Smooth muscle cell (in vitro differentiated cells): ENCODE measurements around the gene IL9. TPM values are rescaled to one million over a fixed set of nuclear protein-coding genes. Genes with fewer than 3 reads are reported as not detected.

Experiments
- DNase-seq: peaks from one replicate; lab custom pipeline; 2025; ENCODE audit not compliant: unreplicated experiment; lab: John Stamatoyannopoulos, UW
- H2AFZ ChIP-seq: fragments of 200-600 bp; sonication (generic); 2 replicates; pipeline ENCODE4 v1.6.0; 2016; ENCODE audit warnings: antibody characterized with exemption, low read depth, mild to moderate bottlenecking
- H3F3A ChIP-seq: fragments of 200-600 bp; sonication (generic); 2 replicates; pipeline ENCODE4 v1.6.0; 2017; ENCODE audit warnings: antibody characterized with exemption, low read depth
- H3K27ac ChIP-seq: fragments of 200-600 bp; sonication (generic); 2 replicates; pipeline ENCODE4 v1.5.1; 2016; ENCODE audit warnings: low read depth, mild to moderate bottlenecking
- H3K27me3 ChIP-seq: fragments of 200-600 bp; sonication (generic); 2 replicates; pipeline ENCODE4 v1.6.1; 2016; ENCODE audit warnings: low read depth, mild to moderate bottlenecking
- H3K36me3 ChIP-seq: fragments of 200-600 bp; sonication (generic); 2 replicates; pipeline ENCODE4 v1.5.1; 2016; ENCODE audit warnings: low read depth
- H3K4me1 ChIP-seq: fragments of 200-600 bp; sonication (generic); 2 replicates; pipeline ENCODE4 v1.5.1; 2016; ENCODE audit warnings: low read depth
- H3K4me2 ChIP-seq: fragments of 200-600 bp; sonication (generic); 2 replicates; pipeline ENCODE4 v1.6.0; 2016; ENCODE audit warnings: mild to moderate bottlenecking
- H3K4me3 ChIP-seq: fragments of 200-600 bp; sonication (generic); 2 replicates; pipeline ENCODE4 v1.5.1; 2016; ENCODE audit warnings: mild to moderate bottlenecking
- H3K79me2 ChIP-seq: fragments of 200-600 bp; sonication (generic); 2 replicates; pipeline ENCODE4 v1.6.0; 2016; ENCODE audit warnings: low read depth, mild to moderate bottlenecking
- H3K9ac ChIP-seq: fragments of 200-600 bp; sonication (generic); 2 replicates; pipeline ENCODE4 v1.6.0; 2016; ENCODE audit warnings: low read depth
- H3K9me3 ChIP-seq: fragments of 200-600 bp; sonication (generic); replicated peaks from 2 replicates; pipeline ENCODE4 v1.5.1; 2016; ENCODE audit warnings: low read depth
- H4K20me1 ChIP-seq: fragments of 200-600 bp; sonication (generic); 2 replicates; pipeline ENCODE4 v1.6.0; 2016; ENCODE audit warnings: low read depth
- WGBS: methylation state at CpG from one replicate; pipeline ENCODE4 v1.1.7; 2016; ENCODE audit warnings: low lambda C conversion rate; 5-methylcytosine and 5-hydroxymethylcytosine counted together
- polyA plus RNA-seq: library from polyadenylated mRNA; unstranded; fragments of >200 nt; fragmentation: Nextera tagmentation; extraction: Ambion mirVana; gene quantifications from 2 replicates; pipeline ENCODE4 v1.2.1, GENCODE V29; 2016
- total RNA-seq: library from RNA; depleted of rRNA; stranded (reverse); fragments of >200 nt; gene quantifications from 2 replicates; pipeline ENCODE4 v1.2.3, GENCODE V29; 2014
- TF ChIP-seq, protein P1 (sequence below): fragments of 200-600 bp; sonication (generic); IDR thresholded peaks from 2 replicates; pipeline ENCODE4 v1.5.1; 2017; ENCODE audit warnings: borderline replicate concordance, mild to moderate bottlenecking, antibody characterized with exemption; ENCODE audit not compliant: insufficient read depth, poor library complexity, severe bottlenecking

The IL9 gene
- total and polyA plus RNA-seq, 2 experiments from 2014 or later: not detected

DNA sequence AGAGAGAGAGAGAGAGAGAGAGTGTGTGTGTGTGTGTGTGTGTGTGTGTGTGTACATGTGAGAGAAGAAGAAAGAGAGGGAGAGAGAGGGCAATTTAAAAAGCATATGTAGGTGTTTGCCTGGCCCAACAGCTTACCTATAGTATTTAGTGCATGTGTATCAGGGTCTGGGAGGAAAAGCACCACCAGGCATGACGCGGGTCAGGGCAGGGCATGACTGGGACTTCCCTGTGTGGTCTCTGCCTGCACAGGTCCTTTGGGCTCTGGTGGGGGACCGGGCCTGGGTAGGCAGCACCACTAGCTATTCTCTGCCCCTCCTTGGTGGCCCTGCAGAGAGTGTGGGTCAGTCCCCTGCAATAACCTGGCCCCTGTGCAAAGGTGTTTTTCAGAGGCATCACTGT lies 16.1 kb downstream of the IL9 start:
- no peaks in the 10 kb centered on the region for H3F3A ChIP-seq

DNA sequence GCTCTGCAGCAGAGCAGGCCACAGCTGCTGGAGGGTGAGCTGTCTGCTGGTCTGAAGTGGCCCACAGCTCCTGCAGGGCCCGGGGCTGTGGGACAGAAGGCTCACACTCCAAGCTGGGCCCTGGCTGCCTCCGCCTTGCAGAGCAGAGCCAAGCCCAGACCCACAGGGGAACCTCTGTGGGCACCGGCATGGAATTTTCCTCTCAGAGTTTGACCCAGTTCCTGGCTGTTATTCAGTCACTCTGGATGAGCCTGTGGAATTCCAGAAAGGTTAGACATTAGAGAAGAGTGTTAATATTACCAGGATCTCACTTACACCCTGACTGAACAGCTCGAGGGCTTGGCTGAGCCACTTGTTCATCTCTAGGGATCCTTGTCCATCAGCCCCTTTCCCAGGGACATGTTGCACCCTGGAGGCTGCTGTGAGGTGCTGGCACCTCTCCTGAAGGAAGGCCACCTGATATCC lies 17.5 kb downstream of the IL9 start:
- Histone ChIP-seq H3K9ac (no peak overlapping the region), H3K4me1 (no peaks in the 10 kb centered on the region), H3K4me3 (no peak overlapping the region), H3K27ac (no peak overlapping the region), H3K9me3 (no peaks in the 10 kb centered on the region), H3K27me3 (peaks cover 14% of the 10 kb centered on the region), H2AFZ (no peak overlapping the region), H3K36me3 (no peaks in the 10 kb centered on the region), H3K79me2 (no peaks in the 10 kb centered on the region), H3K4me2 (no peak overlapping the region), H3F3A (no peaks in the 10 kb centered on the region), H4K20me1 (no peaks in the 10 kb centered on the region)
- no peak for DNase-seq
- TF ChIP-seq, protein P1, sequence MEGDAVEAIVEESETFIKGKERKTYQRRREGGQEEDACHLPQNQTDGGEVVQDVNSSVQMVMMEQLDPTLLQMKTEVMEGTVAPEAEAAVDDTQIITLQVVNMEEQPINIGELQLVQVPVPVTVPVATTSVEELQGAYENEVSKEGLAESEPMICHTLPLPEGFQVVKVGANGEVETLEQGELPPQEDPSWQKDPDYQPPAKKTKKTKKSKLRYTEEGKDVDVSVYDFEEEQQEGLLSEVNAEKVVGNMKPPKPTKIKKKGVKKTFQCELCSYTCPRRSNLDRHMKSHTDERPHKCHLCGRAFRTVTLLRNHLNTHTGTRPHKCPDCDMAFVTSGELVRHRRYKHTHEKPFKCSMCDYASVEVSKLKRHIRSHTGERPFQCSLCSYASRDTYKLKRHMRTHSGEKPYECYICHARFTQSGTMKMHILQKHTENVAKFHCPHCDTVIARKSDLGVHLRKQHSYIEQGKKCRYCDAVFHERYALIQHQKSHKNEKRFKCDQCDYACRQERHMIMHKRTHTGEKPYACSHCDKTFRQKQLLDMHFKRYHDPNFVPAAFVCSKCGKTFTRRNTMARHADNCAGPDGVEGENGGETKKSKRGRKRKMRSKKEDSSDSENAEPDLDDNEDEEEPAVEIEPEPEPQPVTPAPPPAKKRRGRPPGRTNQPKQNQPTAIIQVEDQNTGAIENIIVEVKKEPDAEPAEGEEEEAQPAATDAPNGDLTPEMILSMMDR: no peak
- 79% methylated on average over 4 of the region's 4 CpGs for WGBS

More for the DNA sequence above, 16.1 kb downstream of the IL9 start:
- Histone ChIP-seq H2AFZ (no peak overlapping the region), H3K36me3 (no peaks in the 10 kb centered on the region), H3K9me3 (no peaks in the 10 kb centered on the region), H3K9ac (no peak overlapping the region), H3K4me2 (no peak overlapping the region), H3K79me2 (no peaks in the 10 kb centered on the region), H3K4me3 (no peak overlapping the region), H3K27me3 (peaks cover 26% of the 10 kb centered on the region), H4K20me1 (no peaks in the 10 kb centered on the region), H3K4me1 (no peaks in the 10 kb centered on the region), H3K27ac (no peak overlapping the region)
- no peak for DNase-seq
- TF ChIP-seq, protein P1: no peak
- WGBS: 96% methylated on average over 3 of the region's 3 CpGs

DNA sequence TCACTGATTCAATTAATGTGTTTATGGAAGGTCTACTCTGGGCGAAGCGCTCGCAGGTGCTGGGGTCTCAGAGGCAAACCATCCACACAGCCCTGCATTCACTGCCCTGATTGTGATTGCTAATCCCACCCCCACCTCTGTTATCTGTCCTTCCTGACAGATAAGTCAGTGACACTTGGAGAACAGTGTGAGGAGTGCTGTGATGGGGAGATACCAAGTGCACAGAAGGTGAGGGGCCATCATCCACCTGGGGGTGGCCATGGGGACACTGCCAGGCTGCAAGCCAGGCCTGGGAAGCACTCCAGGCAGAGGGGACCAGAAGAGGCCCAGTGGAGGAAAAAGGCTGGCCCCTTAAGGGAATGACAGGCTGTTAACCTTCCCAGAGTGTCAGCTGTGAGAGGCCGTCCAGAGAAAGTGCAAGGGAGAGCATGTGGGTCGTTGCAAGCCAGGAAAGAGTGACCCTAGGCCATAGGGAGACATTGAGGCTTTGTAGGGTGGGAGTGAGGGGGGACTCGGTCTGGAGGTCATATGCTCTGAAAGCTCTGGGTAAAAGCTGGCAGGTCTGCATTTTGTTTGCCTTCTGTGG lies 18.0 kb downstream of the IL9 start:
- TF ChIP-seq, protein P1: no peak
- no peak for DNase-seq
- Histone ChIP-seq H3K36me3 (no peaks in the 10 kb centered on the region), H3K27ac (no peak overlapping the region), H3F3A (no peaks in the 10 kb centered on the region), H3K4me1 (no peaks in the 10 kb centered on the region), H3K9me3 (no peaks in the 10 kb centered on the region), H3K9ac (no peak overlapping the region), H3K27me3 (peaks cover 8% of the 10 kb centered on the region), H3K4me2 (no peak overlapping the region), H3K4me3 (no peak overlapping the region), H2AFZ (no peak overlapping the region), H4K20me1 (no peaks in the 10 kb centered on the region), H3K79me2 (no peaks in the 10 kb centered on the region)
- WGBS: 90% methylated on average over 6 of the region's 6 CpGs

DNA sequence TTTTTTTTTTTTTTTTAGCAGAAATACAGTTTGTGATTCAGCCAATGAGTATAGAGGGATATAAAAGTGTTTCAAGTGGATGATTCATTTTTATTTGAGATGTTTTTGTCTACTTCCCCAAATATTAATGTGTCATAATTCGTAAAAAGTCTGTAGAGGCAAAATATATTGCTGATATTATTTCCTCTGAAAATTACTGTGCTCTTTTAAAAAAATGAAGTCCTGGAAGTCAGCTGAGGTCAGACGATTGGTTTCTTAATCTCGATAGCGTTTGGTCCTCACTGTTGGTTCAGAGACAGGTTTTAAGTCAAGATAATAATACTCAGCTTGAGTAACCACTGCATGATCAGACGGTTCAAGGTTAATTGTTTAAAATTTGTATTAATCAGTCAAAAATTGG lies 19.5 kb downstream of the IL9 start:
- no peaks in the 10 kb centered on the region for H3F3A ChIP-seq
- no peak overlapping the region for H3K9ac ChIP-seq
- no peaks in the 10 kb centered on the region for H3K27me3 ChIP-seq
- H3K36me3 ChIP-seq: no peaks in the 10 kb centered on the region
- DNase-seq: no peak
- H3K4me3 ChIP-seq: no peak overlapping the region
- H3K4me2 ChIP-seq: no peak overlapping the region
- WGBS: 87% methylated on average over 5 of the region's 5 CpGs
- TF ChIP-seq, protein P1: no peak
- no peak overlapping the region for H3K27ac ChIP-seq
- no peaks in the 10 kb centered on the region for H3K79me2 ChIP-seq
- no peak overlapping the region for H2AFZ ChIP-seq
- H3K4me1 ChIP-seq: no peaks in the 10 kb centered on the region
- no peaks in the 10 kb centered on the region for H3K9me3 ChIP-seq
- H4K20me1 ChIP-seq: no peaks in the 10 kb centered on the region
